Right ventricle myocardium superior (tissue), 1 donor: ENCODE measurements around the gene SP4. TPM values are rescaled to one million over a fixed set of nuclear protein-coding genes. Genes with fewer than 3 reads are reported as not detected.

Experiments
- ATAC-seq: fragments of 200-7000 bp; cut with Tn5 transposase; one replicate; pipeline ENCODE4 v1.9.1; 2020; ENCODE audit warnings: mild to moderate bottlenecking; ENCODE audit not compliant: poor library complexity
- DNase-seq: peaks from one replicate; pipeline ENCODE4 v3.0.0-alpha.2; 2020
- intact Hi-C: fragments of 100-400 bp; cut with DNase I; formaldehyde crosslinking; loops from one replicate; pipeline ENCODE4 v1.11.2; 2022
- total RNA-seq: library from RNA; stranded (reverse); fragmentation: NEBNext Ultra II Directional; extraction: Animal tissue kit (Norgen Biotek cat#: 25700); gene quantifications from one replicate; pipeline ENCODE4 v1.2.1, GENCODE V29; 2021
- donor health status: DM: no; HTN: yes; CAD: no; lungs with severe emphysema.

SP4 gene
- total RNA-seq, 1 donor from 2014 or later: 4.0 TPM

- no peak for ATAC-seq
- no peak for DNase-seq
- intact Hi-C loops: no loop called here
Observed at GRCh38 chr7:21429786-21430574, 2.1 kb downstream of the SP4 start.

GRCh38 chr7:21430575-21430954 is 2.7 kb downstream of the SP4 start:
- ATAC-seq: no peak
- DNase-seq: no peak
- intact Hi-C loops: no loop called here

- intact Hi-C loops: no loop called here
- ATAC-seq (no peak), DNase-seq (no peak)
Observed at GRCh38 chr7:21443149-21443841, 15.4 kb downstream of the SP4 start.

GRCh38 chr7:21448974-21449373 is 21.1 kb downstream of the SP4 start:
- DNase-seq (no peak), ATAC-seq (no peak)
- intact Hi-C loops: no loop called here

- intact Hi-C loops: no loop called here
- DNase-seq (no peak), ATAC-seq (no peak)
Observed at GRCh38 chr7:21450076-21450475, 22.2 kb downstream of the SP4 start.

- intact Hi-C loops: no loop called here
- ATAC-seq (no peak), DNase-seq (no peak)
Observed at GRCh38 chr7:21450941-21451340, 23.1 kb downstream of the SP4 start.

- ATAC-seq: no peak
- intact Hi-C loops: no loop called here
- DNase-seq: no peak
Observed at GRCh38 chr7:21454182-21454581, 26.3 kb downstream of the SP4 start.

GRCh38 chr7:21454906-21455305 is 27.0 kb downstream of the SP4 start:
- no peak for DNase-seq
- intact Hi-C loops: no loop called here
- no peak for ATAC-seq

GRCh38 chr7:21461282-21461681 is 33.4 kb downstream of the SP4 start:
- ATAC-seq (no peak), DNase-seq (no peak)
- intact Hi-C loops: no loop called here

- intact Hi-C loops: no loop called here
- no peak for ATAC-seq
- no peak for DNase-seq
Observed at GRCh38 chr7:21462081-21462480, 34.2 kb downstream of the SP4 start.

GRCh38 chr7:21463524-21463923 is 35.6 kb downstream of the SP4 start:
- no peak for ATAC-seq
- no peak for DNase-seq
- intact Hi-C loops: no loop called here

- intact Hi-C loops: no loop called here
- DNase-seq (no peak), ATAC-seq (no peak)
Observed at GRCh38 chr7:21468969-21469368, 41.1 kb downstream of the SP4 start.

GRCh38 chr7:21469894-21470293 is 42.0 kb downstream of the SP4 start:
- no peak for ATAC-seq
- no peak for DNase-seq
- intact Hi-C loops: no loop called here

GRCh38 chr7:21472029-21472428 is 44.1 kb downstream of the SP4 start:
- DNase-seq (no peak), ATAC-seq (no peak)
- intact Hi-C loops: no loop called here

- intact Hi-C loops: no loop called here
- DNase-seq (no peak), ATAC-seq (no peak)
Observed at GRCh38 chr7:21476429-21476828, 48.5 kb downstream of the SP4 start.

GRCh38 chr7:21480693-21481403 is 53.0 kb downstream of the SP4 start:
- intact Hi-C loops: no loop called here
- ATAC-seq (no peak), DNase-seq (no peak)

GRCh38 chr7:21486511-21486910 is 58.6 kb downstream of the SP4 start:
- intact Hi-C loops: no loop called here
- no peak for DNase-seq
- ATAC-seq: no peak

GRCh38 chr7:21495731-21496130 is 67.8 kb downstream of the SP4 start:
- no peak for DNase-seq
- intact Hi-C loops: no loop called here
- no peak for ATAC-seq

- DNase-seq (no peak), ATAC-seq (no peak)
- intact Hi-C loops: no loop called here
Observed at GRCh38 chr7:21497072-21497471, 69.2 kb downstream of the SP4 start.
